DLD1 (cell line): ENCODE data around the gene DCTN2.

Experiments
- in situ Hi-C: cut with HindIII; loops from 2 replicates; pipeline ENCODE4 v1.10.0; 2017; ENCODE audit warnings: low sequenced_read_pairs

DCTN2 gene

GRCh38 chr12:57491393-57492280 is 55.4 kb downstream of the DCTN2 start:
- in situ Hi-C loops, result no loop called here

GRCh38 chr12:57490126-57490525 is 56.9 kb downstream of the DCTN2 start:
- in situ Hi-C loops, result no loop called here

- in situ Hi-C loops, result no loop called here
These were observed 57.8 kb downstream of the DCTN2 start for GRCh38 chr12:57489157-57489641.

- in situ Hi-C loops, result no loop called here
These were observed 58.4 kb downstream of the DCTN2 start for GRCh38 chr12:57488402-57489156.

GRCh38 chr12:57487597-57488401 is 59.2 kb downstream of the DCTN2 start, which contains the start of gene MARS1:
MARS1 (plus strand) TSS chr12:57488068; CDS start chr12:57488091, 23 bp downstream.
- in situ Hi-C loops, result no loop called here

- in situ Hi-C loops, result no loop called here
These were observed 59.9 kb downstream of the DCTN2 start for GRCh38 chr12:57487055-57487596.

GRCh38 chr12:57485695-57486094 is 61.3 kb downstream of the DCTN2 start:
- in situ Hi-C loops, result no loop called here

- in situ Hi-C loops, result no loop called here
These were observed 63.5 kb downstream of the DCTN2 start for GRCh38 chr12:57483466-57483865.

GRCh38 chr12:57481671-57482070 is 65.3 kb downstream of the DCTN2 start:
- in situ Hi-C loops, result no loop called here
